Right lobe of liver (tissue), 6 donors: ENCODE results near the gene LMBRD1. TPM values are rescaled to one million over a fixed set of nuclear protein-coding genes. Genes with fewer than 3 reads are reported as not detected.
"Not testable (repeated sequence)": the region's sequence is repeated elsewhere in the genome, so short reads cannot be mapped to it uniquely, and the experiment has no call there.

Experiments
- ATAC-seq, 4 donors: fragments of 200-7000 bp; cut with Tn5 transposase; one replicate each; pipeline ENCODE4 v1.9.1; 2020; ENCODE audit warnings: mild to moderate bottlenecking in 4 of 4, moderate library complexity in 4 of 4
- DNase-seq, 3 donors: peaks; one replicate each; pipeline ENCODE4 v3.0.0-alpha.2; 2020
- H3K27ac ChIP-seq, 3 donors: fragments of 200-600 bp; one replicate each; pipeline ENCODE4 v1.8.0; 2022
- H3K27me3 ChIP-seq, 2 donors: fragments of 200-600 bp; one replicate each; pipeline ENCODE4 v1.8.0; 2022
- H3K36me3 ChIP-seq, 4 donors: fragments of 200-600 bp; sonication (generic) in 1 of 4; one replicate each; pipeline versions ENCODE4 v1.5.1 to v1.8.0; 2017 to 2022; ENCODE audit warnings: control low read depth in 1 of 4
- H3K4me1 ChIP-seq, 4 donors: fragments of 200-600 bp; sonication (generic) in 1 of 4; one replicate each; pipeline versions ENCODE4 v1.5.1 to v1.8.0; 2017 to 2022; ENCODE audit warnings: control low read depth in 1 of 4
- H3K4me3 ChIP-seq, 3 donors: fragments of 200-600 bp; one replicate each; pipeline ENCODE4 v1.8.0; 2022
- H3K9me3 ChIP-seq, 4 donors: fragments of 200-600 bp; sonication (generic) in 1 of 4; one replicate each; pipeline versions ENCODE4 v1.5.1 to v1.8.0; 2017 to 2022; ENCODE audit warnings: control low read depth in 1 of 4
- CTCF ChIP-seq, 4 donors: fragments of 200-600 bp in 3 of 4; fragments of 450-650 bp in 1 of 4; IDR thresholded peaks; one replicate each; pipeline versions ENCODE4 v1.5.1 to v1.8.0; 2016 to 2022; ENCODE audit warnings: antibody characterized with exemption in 4 of 4, mild to moderate bottlenecking in 2 of 4
- POLR2A ChIP-seq: fragments of 450-650 bp; IDR thresholded peaks from one replicate; pipeline ENCODE4 v1.6.1; 2017; ENCODE audit warnings: antibody characterized with exemption, mild to moderate bottlenecking
- WGBS: methylation state at CpG from one replicate; pipeline ENCODE4 v1.1.6; 2018; ENCODE audit warnings: low coverage, low lambda C conversion rate; ENCODE audit not compliant: insufficient coverage; ENCODE audit errors: missing lambda C conversion rate; 5-methylcytosine and 5-hydroxymethylcytosine counted together
- intact Hi-C, 2 donors: fragments of 100-400 bp; cut with DNase I; formaldehyde crosslinking; loops; one replicate each; pipeline versions ENCODE4 v1.11.2 to v1.14.1; 2022
- total RNA-seq, 6 experiments: library from RNA; depleted of rRNA in 2 of 6; stranded (reverse); fragments of >200 nt in 2 of 6; fragmentation: NEBNext Ultra II Directional in 3 of 6; extraction: Animal tissue kit (Norgen Biotek cat#: 25700) in 3 of 6; gene quantifications; one replicate each; pipeline versions ENCODE4 v1.1.0 to v1.2.4, GENCODE V29; 2016 to 2023
- donor health status: DM: no; HTN: yes; CAD: no.
- donor health status: DM: no; HTN: no; CAD: no.
- donor health status: DM: no; HTN: no; CAD: no.
- donor health status: DM: no; HTN: yes; CAD: no.
- donor health status: DM: no; HTN: yes; CAD: no.

LMBRD1 gene
- total RNA-seq, 6 experiments from 2014 or later: 37.9 to 57.7 (median 50.2) TPM

GRCh38 chr6:69801225-69801624 is 4.4 kb upstream of the LMBRD1 start:
- Histone ChIP-seq H3K4me3 (no peak overlapping the region), H3K27me3 (no peaks in the 10 kb centered on the region), H3K27ac (no peak overlapping the region), H3K36me3 (no peaks in the 10 kb centered on the region), H3K4me1 (no peaks in the 10 kb centered on the region), H3K9me3 (no peaks in the 10 kb centered on the region)
- WGBS: 0% methylated on average over 1 of the region's 1 CpG
- ATAC-seq (no peak), DNase-seq (no peak)
- intact Hi-C loops: no loop called here
- TF ChIP-seq CTCF (IDR thresholded peaks at IDR 0.05) (no peak), POLR2A (no peak)

DNA sequence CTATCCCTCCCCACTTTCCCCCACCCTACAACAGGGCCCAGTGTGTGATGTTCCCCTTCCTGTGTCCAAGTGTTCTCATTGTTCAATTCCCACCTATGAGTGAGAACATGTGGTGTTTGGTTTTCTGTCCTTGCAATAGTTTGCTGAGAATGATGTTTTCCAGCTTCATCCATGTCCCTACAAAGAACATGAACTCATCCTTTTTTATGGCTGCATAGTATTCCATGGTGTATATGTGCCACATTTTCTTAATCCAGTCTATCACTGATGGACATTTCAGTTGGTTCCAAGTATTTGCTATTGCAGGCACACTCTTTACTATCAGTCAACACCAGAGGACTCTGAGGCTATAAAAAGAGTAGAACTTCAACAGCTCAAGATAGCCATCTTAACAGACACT is 2.0 kb upstream of the LMBRD1 start:
- intact Hi-C loops, H3K27ac ChIP-seq, DNase-seq, H3K4me3 ChIP-seq, H3K27me3 ChIP-seq, ATAC-seq, H3K9me3 ChIP-seq, H3K36me3 ChIP-seq: not testable (repeated sequence)
- H3K4me1 ChIP-seq: peaks cover 0 to 10% (median 5%) of the 10 kb centered on the region in 4 donors

- peak overlapping the region; percentile 97 to 98 (median 98) for H3K27ac ChIP-seq
- peak overlapping the region; percentile 56 to 66 (median 60) for H3K4me3 ChIP-seq
- 0% methylated on average over 6 of the region's 20 CpGs for WGBS
- ATAC-seq (peak; percentile 66 to 78 (median 68)), DNase-seq (peak in 1 of 3 donors; percentile 76)
- no peaks in the 10 kb centered on the region for H3K9me3 ChIP-seq
- no peaks in the 10 kb centered on the region for H3K36me3 ChIP-seq
- intact Hi-C loops: no loop called here
- peak; percentile 86 for TF ChIP-seq POLR2A
- TF ChIP-seq CTCF (IDR thresholded peaks at IDR 0.05): no peak
- peaks cover 0 to 32% (median 14%) of the 10 kb centered on the region in 4 donors for H3K4me1 ChIP-seq
- H3K27me3 ChIP-seq: no peaks in the 10 kb centered on the region
Measured at GRCh38 chr6:69796073-69796641, 653 bp downstream of the LMBRD1 start.

DNA sequence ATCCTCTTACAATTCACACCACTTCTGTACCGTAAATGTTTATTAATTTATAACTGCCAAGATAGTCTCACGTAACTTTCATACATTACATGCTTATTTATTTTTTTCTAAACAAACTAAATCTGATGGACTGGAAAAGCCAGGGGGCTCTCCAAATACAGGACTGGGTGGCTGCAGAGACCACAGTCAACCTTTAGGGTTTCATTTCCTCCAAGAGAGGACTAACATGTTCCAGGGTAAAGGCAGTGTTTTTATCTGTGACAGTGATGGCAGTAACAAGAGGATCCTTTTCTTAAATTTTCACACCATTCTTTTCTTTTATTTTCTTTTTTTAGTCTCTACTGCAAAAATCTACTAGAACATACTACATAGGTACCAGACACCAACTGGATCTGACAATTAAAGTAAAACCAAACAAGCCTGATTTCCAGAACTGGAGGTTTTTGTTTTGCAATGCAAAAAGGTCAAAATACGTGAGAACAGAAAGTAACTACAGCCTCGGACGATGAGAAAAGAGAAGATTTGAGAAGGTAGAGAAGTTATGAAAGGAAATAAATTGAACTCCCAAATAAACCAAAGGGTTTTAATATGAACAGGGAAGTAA is 1.2 kb downstream of the LMBRD1 start:
- intact Hi-C loops: no loop called here
- Histone ChIP-seq H3K27ac (peak overlapping the region; percentile 97 to 98 (median 98)), H3K4me3 (peak overlapping the region; percentile 56 to 66 (median 60)), H3K4me1 (peaks cover 0 to 38% (median 16%) of the 10 kb centered on the region in 4 donors), H3K36me3 (no peaks in the 10 kb centered on the region), H3K27me3 (no peaks in the 10 kb centered on the region), H3K9me3 (no peaks in the 10 kb centered on the region)
- ATAC-seq: no peak
- TF ChIP-seq CTCF (IDR thresholded peaks at IDR 0.05) (peak in 1 of 4 donors; percentile 2), POLR2A (no peak)
- DNase-seq: no peak
- WGBS: 13% methylated on average over 5 of the region's 5 CpGs

- Histone ChIP-seq H3K27ac (peak overlapping the region; percentile 55 to 88 (median 84)), H3K4me1 (peaks cover 0 to 49% (median 21%) of the 10 kb centered on the region in 4 donors), H3K9me3 (no peaks in the 10 kb centered on the region), H3K36me3 (peaks cover 0 to 9% (median 0%) of the 10 kb centered on the region in 4 donors), H3K4me3 (no peak overlapping the region), H3K27me3 (no peaks in the 10 kb centered on the region)
- peak in 1 of 3 donors; percentile 67 for DNase-seq
- ATAC-seq: peak; percentile 28 to 49 (median 36)
- TF ChIP-seq CTCF (IDR thresholded peaks at IDR 0.05): no peak
- TF ChIP-seq POLR2A: no peak
- intact Hi-C loops: no loop called here
Measured at GRCh38 chr6:69792292-69792691, 4.5 kb downstream of the LMBRD1 start.
